Posterior vena cava (tissue), 2 donors: ENCODE results near the gene MAN1C1. TPM values are rescaled to one million over a fixed set of nuclear protein-coding genes. Genes with fewer than 3 reads are reported as not detected.
"Not testable (repeated sequence)": the region's sequence is repeated elsewhere in the genome, so short reads cannot be mapped to it uniquely, and the experiment has no call there.

Experiments
- DNase-seq: peaks from one replicate; pipeline ENCODE4 v3.0.0-alpha.2; 2020; ENCODE audit warnings: low spot score
- intact Hi-C, 2 donors: fragments of 100-400 bp; cut with DNase I; formaldehyde crosslinking; loops; one replicate each; pipeline versions ENCODE4 v1.14.1 to v1.14.2; 2022 to 2023
- total RNA-seq, 2 donors: library from RNA; stranded (reverse); fragmentation: NEBNext Ultra II Directional; extraction: Animal tissue kit (Norgen Biotek cat#: 25700); gene quantifications; one replicate each; pipeline ENCODE4 v1.2.1, GENCODE V29; 2021
- donor health status: DM: yes; HTN: yes; CAD: no.
- donor health status: DM: yes; HTN: yes; CAD: no.

MAN1C1 gene
- total RNA-seq, 2 donors from 2014 or later, result 15.0 to 29.4 TPM

GRCh38 chr1:25732821-25733220, 116.2 kb downstream of the MAN1C1 start:
- intact Hi-C loops, result no loop called here
- DNase-seq, result peak; percentile 29

GRCh38 chr1:25733271-25733670, 116.7 kb downstream of the MAN1C1 start:
- DNase-seq, result no peak
- intact Hi-C loops, result no loop called here

- DNase-seq, intact Hi-C loops: not testable (repeated sequence)
Observed at GRCh38 chr1:25734991-25735390, 118.4 kb downstream of the MAN1C1 start.

GRCh38 chr1:25735956-25736529, 119.5 kb downstream of the MAN1C1 start:
- DNase-seq, result peak; percentile 47
- intact Hi-C loops, result no loop called here

- no peak for DNase-seq
- intact Hi-C loops, result no loop called here
Observed at GRCh38 chr1:25737130-25737529, 120.5 kb downstream of the MAN1C1 start.

- DNase-seq, result no peak
- intact Hi-C loops, result no loop called here
Observed at GRCh38 chr1:25738499-25738898, 121.9 kb downstream of the MAN1C1 start.

- DNase-seq, result no peak
- intact Hi-C loops, result no loop called here
Observed at GRCh38 chr1:25739341-25739740, 122.8 kb downstream of the MAN1C1 start.

- peak; percentile 56 for DNase-seq
- intact Hi-C loops, result loop anchor here (5.0 kb wide), 4 partner anchors 33 to 637 kb away; partner anchors contain the start of gene MAN1C1 (in 1 of the 2)
Observed at GRCh38 chr1:25740071-25740470, 123.5 kb downstream of the MAN1C1 start.

GRCh38 chr1:25742316-25742715, 125.7 kb downstream of the MAN1C1 start:
- intact Hi-C loops, result loop anchor here (5.0 kb wide), 4 partner anchors 35 to 635 kb away; partner anchors contain the start of gene MAN1C1 (in 1 of the 2)
- no peak for DNase-seq

GRCh38 chr1:25743164-25744139, 126.9 kb downstream of the MAN1C1 start:
- DNase-seq, result peak; percentile 97
- intact Hi-C loops, result loop anchor here (5.0 kb wide), 4 partner anchors 36 to 634 kb away; partner anchors contain the start of gene MAN1C1 (in 1 of the 2)

GRCh38 chr1:25744140-25744581, 127.6 kb downstream of the MAN1C1 start:
- DNase-seq, result peak; percentile 86
- intact Hi-C loops, result loop anchor here (5.0 kb wide), 4 partner anchors 37 to 633 kb away; partner anchors contain the start of gene MAN1C1 (in 1 of the 2)

GRCh38 chr1:25744636-25745425, 128.2 kb downstream of the MAN1C1 start:
- intact Hi-C loops, result loop anchor here (5.0 kb wide), 4 partner anchors 38 to 632 kb away; partner anchors contain the start of gene MAN1C1 (in 1 of the 2)
- DNase-seq, result no peak

- intact Hi-C loops, result no loop called here
- peak; percentile 71 for DNase-seq
Observed at GRCh38 chr1:25746299-25747045, 129.9 kb downstream of the MAN1C1 start.

- intact Hi-C loops, result no loop called here
- no peak for DNase-seq
Observed at GRCh38 chr1:25747046-25747719, 130.6 kb downstream of the MAN1C1 start.

GRCh38 chr1:25748531-25749205, 132.1 kb downstream of the MAN1C1 start:
- DNase-seq, result no peak
- intact Hi-C loops, result no loop called here

GRCh38 chr1:25750923-25751605, 134.5 kb downstream of the MAN1C1 start:
- intact Hi-C loops, result no loop called here
- DNase-seq, result no peak
